Adrenal gland (tissue), 12 donors: ENCODE data around the gene SLC46A3. TPM values are rescaled to one million over a fixed set of nuclear protein-coding genes. Genes with fewer than 3 reads are reported as not detected.
"Not testable (repeated sequence)": the region's sequence is repeated elsewhere in the genome, so short reads cannot be mapped to it uniquely, and the experiment has no call there.

Experiments
- DNase-seq, 7 donors: peaks; one replicate each; pipeline ENCODE4 v3.0.0-alpha.2; 2019 to 2020
- H3K27ac ChIP-seq, 5 donors: fragments of 200-600 bp; sonication (generic) in 4 of 5; 1 replicate in 3 of 5; 2 replicates in 2 of 5; pipeline versions ENCODE4 v1.5.1 to v1.8.0; 2016 to 2020; ENCODE audit warnings: mild to moderate bottlenecking in 1 of 5
- H3K27me3 ChIP-seq: fragments of 200-600 bp; 2 replicates; pipeline ENCODE4 v1.8.0; 2021
- H3K36me3 ChIP-seq, 2 donors: fragments of 200-600 bp; replicated peaks in 1 of 2; 1 replicate in 1 of 2; 2 replicates in 1 of 2; pipeline versions ENCODE4 v1.5.1 to v1.8.0; 2018 to 2022
- H3K4me1 ChIP-seq, 2 donors: fragments of 200-600 bp; replicated peaks in 1 of 2; 1 replicate in 1 of 2; 2 replicates in 1 of 2; pipeline versions ENCODE4 v1.5.1 to v1.8.0; 2018 to 2021
- H3K4me3 ChIP-seq, 4 donors: fragments of 200-600 bp; sonication (generic) in 3 of 4; one replicate each; pipeline ENCODE4 v1.5.1; 2016 to 2018
- H3K9me3 ChIP-seq, 3 donors: fragments of 200-600 bp; sonication (generic) in 1 of 3; replicated peaks in 1 of 3; 1 replicate in 2 of 3; 2 replicates in 1 of 3; pipeline versions ENCODE4 v1.5.1 to v1.8.0; 2016 to 2021
- POLR2A ChIP-seq, 2 donors: fragments of 450-650 bp; IDR thresholded peaks; one replicate each; pipeline ENCODE4 v1.6.1; 2017; ENCODE audit warnings: antibody characterized with exemption in 2 of 2, mild to moderate bottlenecking in 2 of 2, moderate library complexity in 1 of 2
- WGBS, 4 donors: extraction: QIAGEN DNeasy Blood & Tissue Kit in 2 of 4; methylation state at CpG; one replicate each; pipeline versions ENCODE4 v1.1.5 to v1.1.7; 2013 to 2017; 5-methylcytosine and 5-hydroxymethylcytosine counted together
- intact Hi-C, 2 donors: fragments of 100-400 bp; cut with DNase I; formaldehyde crosslinking; loops; one replicate each; pipeline versions ENCODE4 v1.14.1 to v1.15.0; 2022 to 2023
- polyA plus RNA-seq, 3 donors: library from polyadenylated mRNA; stranded (reverse); fragments of 200-250 nt in 2 of 3; fragments of 350-450 nt in 1 of 3; fragmentation: Illumina TruSeq in 1 of 3; extraction: RNeasy Lipid Tissue Mini Kit (QIAGEN cat#74804) in 1 of 3; gene quantifications; one replicate each; pipeline ENCODE4 v1.2.3, GENCODE V29; 2013 to 2014
- total RNA-seq, 9 donors: library from RNA; depleted of rRNA in 4 of 9; stranded (reverse); fragments of >200 nt in 4 of 9; fragments of 120-200 nt in 1 of 9; fragmentation: NEBNext Ultra II Directional in 1 of 9; extraction: Animal tissue kit (Norgen Biotek cat#: 25700) in 1 of 9; gene quantifications; one replicate each; pipeline versions ENCODE4 v1.1.0 to v1.2.4, GENCODE V29; 2013 to 2023
- TF ChIP-seq, protein P1 (sequence below), 6 experiments: fragments of 450-650 bp in 4 of 6; fragments of 200-600 bp in 2 of 6; sonication (generic) in 1 of 6; IDR thresholded peaks; 1 replicate in 5 of 6; 2 replicates in 1 of 6; pipeline versions ENCODE4 v1.5.1 to v1.8.0; 2016 to 2021; ENCODE audit warnings: antibody characterized with exemption in 6 of 6, mild to moderate bottlenecking in 2 of 6, moderate library complexity in 1 of 6
- donor health status: healthy with polysubstance abuse.
- donor health status: Bipolar disorder and iron deficiency.
- donor health status: DM: yes; HTN: yes; CAD: no.
- donor health status: DM: no; HTN: no; CAD: no.
- donor health status: DM: no; HTN: no; CAD: no.
- donor health status: DM: yes; HTN: yes; CAD: no.

The SLC46A3 gene
- total and polyA plus RNA-seq, 12 donors: 10.1 to 87.4 (median 32.6) TPM

DNA sequence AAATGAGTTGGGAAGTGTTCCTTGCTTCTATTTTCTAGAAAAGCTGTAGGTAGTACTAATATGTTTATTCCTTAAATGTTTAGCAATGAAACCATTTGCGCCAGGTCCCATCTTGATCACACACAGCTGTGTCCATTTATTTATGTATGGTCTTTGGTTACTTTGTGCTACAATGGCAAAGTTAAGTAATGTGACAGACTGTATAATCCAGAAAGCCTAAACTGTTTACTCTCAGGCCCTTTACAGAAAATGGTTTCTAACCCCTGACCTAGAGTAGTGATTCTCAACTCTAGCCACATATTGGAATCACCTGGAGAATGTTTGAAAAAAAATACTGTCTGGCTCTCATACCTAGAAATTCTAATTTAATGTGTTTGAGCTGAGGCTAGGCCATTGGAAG lies 21.3 kb downstream of the SLC46A3 start:
- peaks cover 0 to 28% of the 10 kb centered on the region in 2 donors for H3K36me3 ChIP-seq
- intact Hi-C loops: no loop called here

DNA sequence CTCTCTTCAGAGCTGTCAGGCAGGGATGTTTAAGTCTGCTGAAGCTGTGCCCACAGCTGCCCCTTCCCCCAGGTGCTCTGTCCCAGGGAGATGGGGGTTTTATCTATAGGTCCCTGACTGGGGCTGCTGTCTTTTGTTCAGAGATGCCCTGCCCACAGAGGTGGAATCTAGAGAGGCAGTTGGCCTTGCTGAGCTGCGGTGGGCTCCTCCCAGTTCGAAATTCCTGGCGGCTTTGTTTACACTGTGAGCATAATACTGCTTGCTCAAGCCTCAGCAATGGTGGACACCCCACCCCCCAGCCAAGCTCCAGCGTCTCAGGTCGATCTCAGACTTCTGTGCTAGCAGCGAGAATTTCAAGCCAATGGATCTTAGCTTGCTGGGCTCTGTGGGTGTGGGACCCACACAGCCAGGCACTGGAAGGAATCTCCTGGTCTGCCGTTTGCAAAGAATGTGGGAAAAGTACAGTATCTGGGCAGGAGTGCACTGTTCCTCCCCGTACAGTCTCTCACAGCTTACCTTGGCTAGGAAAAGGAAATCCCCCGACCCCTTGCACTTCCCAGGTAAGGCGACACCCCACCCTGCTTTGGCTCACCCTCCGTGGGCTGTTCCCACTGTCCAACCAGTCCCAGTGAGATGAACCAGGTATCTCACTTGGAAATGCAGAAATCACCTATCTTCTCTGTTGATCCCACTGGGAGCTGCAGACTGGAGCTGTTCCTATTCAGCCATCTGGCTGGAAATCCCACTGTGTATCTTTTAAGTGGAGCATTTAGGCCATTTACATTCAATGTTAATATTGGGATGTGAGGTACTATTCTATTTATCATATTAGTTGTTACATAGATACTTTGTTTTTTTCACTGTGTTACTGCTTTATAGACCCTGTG lies 24.9 kb downstream of the SLC46A3 start:
- H3K4me1 ChIP-seq, H3K36me3 ChIP-seq, intact Hi-C loops, DNase-seq, H3K27ac ChIP-seq, H3K9me3 ChIP-seq, H3K27me3 ChIP-seq, H3K4me3 ChIP-seq: not testable (repeated sequence)
- WGBS, 4 donors: 61 to 66% (median 64%) methylated on average over 8 to 11 of the region's 11 CpGs

More for the DNA sequence above, 21.3 kb downstream of the SLC46A3 start:
- no peak overlapping the region for H3K27ac ChIP-seq
- H3K4me3 ChIP-seq: no peak overlapping the region
- H3K27me3 ChIP-seq: no peaks in the 10 kb centered on the region
- no peaks in the 10 kb centered on the region for H3K4me1 ChIP-seq
- TF ChIP-seq, protein P1, sequence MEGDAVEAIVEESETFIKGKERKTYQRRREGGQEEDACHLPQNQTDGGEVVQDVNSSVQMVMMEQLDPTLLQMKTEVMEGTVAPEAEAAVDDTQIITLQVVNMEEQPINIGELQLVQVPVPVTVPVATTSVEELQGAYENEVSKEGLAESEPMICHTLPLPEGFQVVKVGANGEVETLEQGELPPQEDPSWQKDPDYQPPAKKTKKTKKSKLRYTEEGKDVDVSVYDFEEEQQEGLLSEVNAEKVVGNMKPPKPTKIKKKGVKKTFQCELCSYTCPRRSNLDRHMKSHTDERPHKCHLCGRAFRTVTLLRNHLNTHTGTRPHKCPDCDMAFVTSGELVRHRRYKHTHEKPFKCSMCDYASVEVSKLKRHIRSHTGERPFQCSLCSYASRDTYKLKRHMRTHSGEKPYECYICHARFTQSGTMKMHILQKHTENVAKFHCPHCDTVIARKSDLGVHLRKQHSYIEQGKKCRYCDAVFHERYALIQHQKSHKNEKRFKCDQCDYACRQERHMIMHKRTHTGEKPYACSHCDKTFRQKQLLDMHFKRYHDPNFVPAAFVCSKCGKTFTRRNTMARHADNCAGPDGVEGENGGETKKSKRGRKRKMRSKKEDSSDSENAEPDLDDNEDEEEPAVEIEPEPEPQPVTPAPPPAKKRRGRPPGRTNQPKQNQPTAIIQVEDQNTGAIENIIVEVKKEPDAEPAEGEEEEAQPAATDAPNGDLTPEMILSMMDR (IDR thresholded peaks at IDR 0.05): no peak
- no peak for TF ChIP-seq POLR2A (IDR thresholded peaks at IDR 0.05)
- H3K9me3 ChIP-seq: no peaks in the 10 kb centered on the region
- 92 to 100% (median 98%) methylated on average over 1 of the region's 1 CpG for WGBS, 4 donors
- DNase-seq: no peak

DNA sequence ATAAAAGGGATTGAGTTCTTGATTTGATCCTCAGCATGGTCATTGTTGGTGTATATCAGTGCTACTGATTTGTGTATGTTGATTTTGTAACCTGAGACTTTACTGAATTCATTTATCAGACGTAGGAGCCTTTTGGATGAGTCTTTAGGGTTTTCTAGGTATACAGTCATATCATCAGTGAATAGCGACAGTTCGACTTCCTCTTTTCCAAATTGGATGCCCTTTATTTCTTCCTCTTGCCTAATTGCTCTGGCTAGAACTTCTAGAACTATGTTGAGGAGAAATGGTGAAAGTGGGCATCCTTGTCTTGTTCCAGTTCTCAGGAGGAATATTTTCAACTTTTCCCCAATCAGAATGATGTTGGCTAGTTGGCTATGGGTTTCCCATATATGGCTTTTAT lies 32.9 kb downstream of the SLC46A3 start:
- DNase-seq: no peak
- intact Hi-C loops: no loop called here
- Histone ChIP-seq H3K9me3 (no peaks in the 10 kb centered on the region), H3K27ac (no peak overlapping the region), H3K4me3 (no peak overlapping the region), H3K4me1 (no peaks in the 10 kb centered on the region), H3K36me3 (no peaks in the 10 kb centered on the region), H3K27me3 (no peaks in the 10 kb centered on the region)
- WGBS, 4 donors: 71 to 79% (median 75%) methylated on average over 3 of the region's 3 CpGs
- no peak for TF ChIP-seq POLR2A (IDR thresholded peaks at IDR 0.05)
- TF ChIP-seq, protein P1 (IDR thresholded peaks at IDR 0.05): no peak

DNA sequence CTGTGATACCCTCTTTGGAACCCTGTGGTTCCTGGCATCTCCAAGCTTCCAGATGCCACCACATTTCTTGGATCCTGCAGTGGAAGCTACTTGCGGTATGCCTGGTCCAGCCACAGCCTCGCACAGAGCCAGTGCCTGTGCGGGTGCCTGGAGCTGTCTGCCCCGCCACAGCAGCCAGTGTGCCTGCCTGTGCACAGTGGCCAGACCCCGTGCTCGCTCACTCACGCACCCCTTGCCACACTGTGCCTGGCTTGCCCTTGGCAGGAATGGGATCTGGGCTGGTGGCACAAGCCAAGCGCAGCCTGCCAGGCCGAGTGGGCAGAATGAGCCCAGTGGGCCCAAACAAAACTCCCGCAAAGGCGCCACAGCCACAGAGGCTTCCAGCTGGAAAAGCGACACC lies 33.7 kb downstream of the SLC46A3 start:
- intact Hi-C loops: no loop called here

More for the DNA sequence above, 33.7 kb downstream of the SLC46A3 start:
- no peak for DNase-seq
- 73 to 95% (median 89%) methylated on average over 9 to 12 of the region's 12 CpGs for WGBS, 4 donors
- Histone ChIP-seq H3K36me3 (no peaks in the 10 kb centered on the region), H3K27ac (no peak overlapping the region), H3K27me3 (no peaks in the 10 kb centered on the region), H3K4me1 (no peaks in the 10 kb centered on the region), H3K9me3 (no peaks in the 10 kb centered on the region), H3K4me3 (no peak overlapping the region)
- no peak for TF ChIP-seq POLR2A (IDR thresholded peaks at IDR 0.05)
- TF ChIP-seq, protein P1 (IDR thresholded peaks at IDR 0.05): no peak
